GM11168 (cell line): ENCODE data around the gene ELF2.
"Not testable (repeated sequence)": the region's sequence is repeated elsewhere in the genome, so short reads cannot be mapped to it uniquely, and the experiment has no call there.

Experiments used
- in situ Hi-C: fragments of 300-500 bp; cut with MboI; formaldehyde crosslinking; loops from one replicate; pipeline ENCODE4 v1.12.0; 2022; ENCODE audit warnings: low sequenced_read_pairs; ENCODE audit not compliant: unreplicated experiment

ELF2 gene

DNA sequence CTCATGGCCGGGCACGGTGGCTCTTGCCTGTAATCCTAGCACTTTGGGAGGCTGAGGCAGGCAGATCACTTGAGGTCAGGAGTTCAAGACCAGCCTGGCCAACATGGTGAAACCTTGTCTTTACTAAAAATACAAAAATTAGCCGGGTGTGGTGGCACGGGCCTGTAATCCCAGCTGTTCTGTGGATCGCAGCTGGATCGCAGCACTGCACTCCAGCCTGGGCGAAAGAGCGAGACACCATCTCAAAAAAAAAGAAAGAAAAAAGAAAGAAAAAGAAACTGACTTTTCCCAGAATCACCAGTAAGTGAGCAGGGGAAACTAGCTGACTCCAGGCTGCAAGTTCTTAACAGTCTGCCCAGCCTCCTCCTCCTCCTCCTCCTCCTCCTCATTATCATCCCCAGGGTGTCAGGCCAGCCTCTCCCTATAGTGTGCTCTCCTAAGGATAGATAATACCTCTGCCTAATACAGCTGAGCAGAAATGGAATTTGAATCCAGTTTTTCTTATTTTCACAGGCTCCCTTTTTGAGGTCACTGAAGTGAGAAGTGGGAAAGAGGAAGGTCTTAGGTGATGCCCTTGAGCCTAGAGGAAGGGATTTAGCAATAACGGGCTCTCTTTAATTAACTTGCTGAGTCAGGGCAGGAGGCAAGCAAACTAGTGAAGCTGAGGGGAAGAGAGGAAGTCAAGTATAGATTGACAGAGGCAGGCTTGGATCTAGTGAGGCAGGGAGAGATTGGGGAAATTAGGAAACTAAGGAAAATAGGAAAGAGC lies 11.8 kb upstream of the ELF2 start:
- in situ Hi-C loops: no loop called here

DNA sequence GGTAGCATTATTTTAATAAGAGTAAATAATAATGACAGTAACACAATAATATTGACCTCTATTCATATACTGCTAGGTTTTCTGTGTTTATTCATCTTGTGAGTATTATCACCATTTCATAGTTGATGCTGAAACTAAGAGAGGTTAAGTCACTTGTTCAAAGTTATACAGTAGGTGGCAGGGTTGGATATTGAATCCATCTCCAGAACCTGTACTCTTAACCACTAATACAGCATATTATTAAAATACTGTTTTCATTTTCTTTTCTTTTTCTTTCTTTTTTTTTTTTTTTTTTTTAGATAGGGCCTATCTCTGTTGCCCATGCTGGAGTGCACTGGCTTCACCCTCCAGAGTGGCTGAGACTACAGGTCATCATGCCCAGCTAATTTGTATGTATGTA lies 7.1 kb upstream of the ELF2 start:
- in situ Hi-C loops: no loop called here

DNA sequence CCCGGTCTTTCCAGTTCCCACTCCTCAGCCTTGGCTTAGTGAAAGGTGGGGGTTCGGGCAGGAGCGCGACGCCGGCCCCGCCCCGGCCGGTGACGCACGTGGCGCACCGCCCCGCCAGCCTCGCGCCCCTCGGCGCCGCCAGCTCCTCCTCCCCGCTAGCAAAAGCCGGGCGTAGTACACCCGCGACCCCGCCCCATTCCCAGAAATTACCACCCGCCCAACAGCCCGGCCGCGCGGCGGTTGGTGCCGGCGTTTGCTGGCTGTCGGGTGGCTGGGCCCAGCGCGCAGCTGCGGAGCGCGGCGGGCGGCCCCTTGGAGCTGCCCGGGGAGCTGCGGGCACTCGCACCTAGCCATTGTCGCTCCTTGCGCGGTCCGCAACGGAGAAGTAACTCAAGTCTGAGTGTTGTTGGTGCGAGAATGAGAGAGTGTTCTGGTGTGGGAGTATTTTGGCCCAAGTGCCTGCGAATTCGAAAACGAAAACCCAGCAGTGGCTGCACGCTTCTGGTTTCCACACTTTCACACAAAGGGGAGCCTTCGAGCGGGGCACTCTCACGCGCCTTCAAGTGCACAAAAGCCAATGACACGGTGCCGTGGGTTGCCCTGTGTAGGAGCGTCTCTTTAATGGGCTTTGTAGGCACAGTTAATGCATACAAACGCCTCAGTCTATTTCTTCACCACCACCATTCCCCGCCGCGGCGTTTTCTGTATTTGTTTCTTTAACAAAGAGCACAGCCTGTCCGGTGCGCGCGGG lies 1.0 kb upstream of the ELF2 start:
- in situ Hi-C loops: no loop called here

DNA sequence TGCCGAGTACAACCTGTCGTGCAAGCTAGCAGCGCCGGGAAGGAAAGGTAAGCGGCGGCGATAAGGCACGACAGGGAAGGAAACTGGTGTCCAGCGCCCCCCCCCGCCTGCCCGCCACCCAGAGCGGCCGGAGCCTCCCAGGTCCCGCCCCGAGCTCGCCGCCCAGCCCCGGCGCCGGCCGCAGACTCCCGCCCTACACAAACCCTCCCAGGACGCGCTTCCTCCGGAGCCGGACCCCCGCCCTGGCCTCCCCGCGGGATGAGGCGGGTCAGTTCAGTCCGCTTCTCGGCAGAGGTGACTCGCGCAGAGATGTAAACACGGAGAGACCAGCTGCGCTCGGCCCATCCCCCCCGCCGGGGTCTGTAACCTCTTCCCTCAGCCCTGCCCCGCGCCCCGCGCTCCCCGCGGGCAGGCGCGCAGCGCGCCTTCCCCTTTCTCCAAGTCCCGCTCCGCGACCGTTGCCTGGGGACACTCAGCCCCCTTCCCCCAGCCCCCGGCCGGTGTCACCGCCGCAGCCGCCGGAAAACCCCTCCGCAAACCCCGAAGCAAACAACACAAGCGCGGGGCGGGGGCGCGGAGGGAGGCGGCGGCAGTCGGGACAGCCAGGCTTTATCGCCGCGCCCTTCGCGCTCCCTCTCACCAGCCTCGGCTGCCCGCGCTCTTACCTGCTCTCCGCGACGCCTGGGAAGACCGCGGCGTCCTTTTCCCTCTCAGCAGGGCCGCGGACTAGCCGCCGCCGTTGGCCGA lies 543 bp downstream of the ELF2 start:
- in situ Hi-C loops: no loop called here

DNA sequence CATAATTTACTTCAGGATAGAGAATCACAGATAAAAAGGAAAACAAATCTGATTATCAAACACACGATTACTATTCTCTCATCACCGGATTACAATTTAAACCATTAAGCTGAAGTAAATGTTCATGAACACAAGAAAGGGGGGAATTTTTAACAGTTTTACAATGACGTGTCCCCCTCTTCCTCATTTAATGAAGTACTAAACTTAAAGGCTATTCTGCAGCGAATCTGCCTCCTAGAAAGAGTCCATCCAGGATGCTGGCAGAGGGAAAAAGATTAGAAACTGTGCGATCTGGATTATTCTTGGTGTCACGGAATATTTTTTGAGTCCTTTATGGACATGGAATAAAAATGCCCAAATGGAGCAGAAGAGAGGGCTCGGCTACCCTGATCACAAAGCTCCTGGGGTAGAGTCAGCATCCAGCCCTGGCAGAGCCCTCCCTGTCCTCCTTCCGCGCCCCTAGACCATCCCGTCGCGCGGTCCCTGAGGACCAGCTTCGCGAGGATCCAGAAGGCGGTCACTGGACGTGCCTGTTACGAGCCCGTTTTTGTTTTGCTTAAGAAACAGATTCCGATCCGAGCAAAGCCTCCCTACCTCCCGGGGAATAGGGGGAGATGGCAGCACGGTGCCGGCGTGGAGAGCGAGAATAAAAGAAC lies 1.2 kb downstream of the ELF2 start:
- in situ Hi-C loops: no loop called here

DNA sequence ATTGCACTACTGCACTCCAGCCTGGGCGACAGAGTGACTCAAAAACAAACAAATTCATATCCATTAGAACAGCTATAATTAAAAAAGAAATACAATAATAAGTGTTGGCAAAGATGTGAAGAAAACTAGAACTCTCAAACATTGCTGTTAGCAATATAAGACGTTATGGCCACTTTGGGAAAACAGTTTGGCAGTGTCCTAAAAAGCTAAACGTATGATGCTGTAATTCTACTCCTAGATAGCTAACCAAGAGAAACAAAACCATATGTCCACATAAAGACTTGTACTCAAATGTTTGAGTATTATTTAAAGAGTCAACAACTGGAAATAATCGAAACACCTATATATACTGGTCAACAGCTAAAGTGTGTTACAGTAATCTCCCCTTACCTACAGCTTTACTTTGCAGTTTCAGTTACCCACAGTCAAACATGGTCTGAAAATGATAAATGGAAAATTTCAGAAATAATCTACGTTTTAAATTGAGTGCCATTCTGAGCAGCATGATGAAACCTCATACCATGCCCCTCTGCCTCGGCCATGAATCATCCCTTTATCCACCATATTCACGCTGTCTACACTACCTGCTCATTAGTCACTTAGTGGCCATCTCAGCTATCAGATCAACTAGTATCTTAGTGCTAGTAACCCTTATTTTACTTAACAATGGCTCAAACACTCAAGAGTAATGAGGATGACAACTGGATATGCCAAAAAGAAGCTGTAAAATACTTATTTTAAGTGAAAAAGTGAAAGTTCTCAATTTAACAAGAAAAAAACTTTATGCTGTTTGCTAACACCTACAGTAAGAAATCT lies 4.9 kb downstream of the ELF2 start:
- in situ Hi-C loops: no loop called here

DNA sequence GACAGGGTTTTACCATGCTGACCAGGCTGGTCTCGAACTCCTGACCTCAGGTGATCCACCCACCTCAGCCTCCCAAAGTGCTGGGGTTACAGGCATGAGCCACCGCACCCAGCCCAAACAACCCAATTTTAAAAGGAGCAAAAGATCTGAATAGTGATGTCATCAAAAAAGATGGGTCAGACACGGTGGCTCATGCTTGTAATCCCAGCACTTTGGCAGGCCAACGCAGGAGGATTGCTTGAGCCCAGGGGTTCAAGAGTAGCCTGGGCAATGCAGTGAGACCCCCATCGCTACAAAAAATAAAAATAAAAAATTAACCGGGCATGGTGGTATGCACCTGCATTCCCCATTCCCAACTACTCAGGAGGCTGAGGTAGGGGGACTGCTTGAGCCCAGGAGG lies 6.1 kb downstream of the ELF2 start:
- in situ Hi-C loops: no loop called here

- in situ Hi-C loops: loop anchor here (5.0 kb wide), 1 partner anchor 71 kb away; no protein-coding TSS in a partner anchor
Measured at GRCh38 chr4:139167774-139168444, 9.1 kb downstream of the ELF2 start.

DNA sequence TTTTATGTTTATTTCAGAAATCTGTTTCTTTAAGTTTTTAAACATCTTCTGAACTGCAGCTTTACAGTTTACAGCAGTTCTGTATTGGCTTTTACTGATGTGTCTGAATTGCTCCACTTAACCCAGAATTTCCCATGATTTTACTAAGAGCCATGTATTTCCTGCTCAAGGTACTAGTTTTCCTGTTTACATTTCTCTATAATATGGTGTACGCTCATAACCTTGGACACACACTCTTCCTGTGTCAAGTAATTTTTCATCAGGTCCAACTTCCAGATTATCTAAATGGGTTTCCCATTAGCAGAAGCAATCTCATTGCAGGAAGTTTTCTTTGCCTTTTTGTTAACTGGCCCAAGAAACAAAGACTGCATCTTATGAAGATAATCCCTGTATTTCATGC lies 12.3 kb downstream of the ELF2 start:
- in situ Hi-C loops: loop anchor here (5.0 kb wide), 1 partner anchor 67 kb away; no protein-coding TSS in a partner anchor

- in situ Hi-C loops: no loop called here
Measured at GRCh38 chr4:139163806-139164206, 13.2 kb downstream of the ELF2 start.

- in situ Hi-C loops: not testable (repeated sequence)
Measured at GRCh38 chr4:139157977-139158376, 19.0 kb downstream of the ELF2 start.

DNA sequence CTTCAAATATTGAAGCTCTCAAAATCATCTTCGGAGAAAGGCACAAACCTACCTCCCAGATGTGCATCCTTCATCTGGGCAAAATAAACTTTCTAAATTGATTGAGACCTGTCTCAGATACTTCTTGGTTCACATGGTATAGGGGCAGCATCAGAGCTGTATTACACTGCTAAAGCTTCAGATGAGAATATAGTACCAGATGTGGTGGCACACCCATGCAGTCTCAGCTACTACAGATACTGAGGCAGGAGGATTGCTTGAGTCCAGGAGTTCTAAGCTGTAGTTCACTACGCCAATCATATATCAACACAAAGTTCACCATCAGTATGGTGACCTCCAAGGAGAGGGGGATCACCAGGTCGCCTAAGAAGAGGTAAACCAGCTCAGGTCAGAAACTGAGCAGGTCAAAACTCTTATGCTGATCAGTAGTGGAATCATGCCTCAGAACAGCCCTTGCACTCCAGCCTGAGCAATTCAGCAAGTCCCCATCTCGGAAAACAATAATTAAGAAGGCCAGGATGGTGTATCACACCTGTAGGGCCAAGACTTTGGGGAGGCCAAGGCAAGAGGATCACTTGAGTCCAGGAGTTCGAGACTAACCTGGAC lies 22.0 kb downstream of the ELF2 start:
- in situ Hi-C loops: no loop called here

- in situ Hi-C loops: no loop called here
Measured at GRCh38 chr4:139154538-139154937, 22.5 kb downstream of the ELF2 start.

- in situ Hi-C loops: no loop called here
Measured at GRCh38 chr4:139154134-139154421, 22.9 kb downstream of the ELF2 start.

GRCh38 chr4:139153411-139154133 lies 23.4 kb downstream of the ELF2 start:
- in situ Hi-C loops: no loop called here

DNA sequence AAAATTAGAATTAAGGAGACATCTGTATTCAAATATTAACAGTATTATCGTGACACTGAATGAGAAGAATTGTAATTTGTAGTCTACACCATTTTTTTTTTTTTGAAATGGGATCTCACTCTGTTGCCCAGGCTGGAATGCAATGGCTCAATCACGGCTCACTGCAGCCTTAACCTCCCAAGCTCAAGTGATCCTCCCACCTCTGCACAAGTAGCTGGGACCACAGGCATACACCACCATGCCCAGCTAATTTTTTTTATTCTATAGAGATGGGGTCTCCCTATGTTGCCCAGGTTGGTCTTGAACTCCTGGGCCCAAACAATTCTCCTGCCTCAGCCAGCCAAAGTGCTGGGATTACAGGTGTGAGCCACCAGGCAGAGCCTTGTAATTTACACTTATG lies 24.8 kb downstream of the ELF2 start:
- in situ Hi-C loops: no loop called here

- in situ Hi-C loops: no loop called here
Measured at GRCh38 chr4:139146926-139147629, 29.9 kb downstream of the ELF2 start.

- in situ Hi-C loops: no loop called here
Measured at GRCh38 chr4:139145552-139145932, 31.5 kb downstream of the ELF2 start.
